GM18517 (cell line): ENCODE data around the gene RABGGTA.
A peak's percentile ranks its signal among the peaks of the same experiment; 100 is the strongest.

Experiments used
- ATAC-seq: cut with Tn5 transposase; IDR thresholded peaks from one replicate; pipeline ENCODE4 v1.9.1; 2021; ENCODE audit warnings: mild to moderate bottlenecking, moderate library complexity; ENCODE audit not compliant: unreplicated experiment

Gene RABGGTA

GRCh38 chr14:24280797-24281460, 9.5 kb upstream of the RABGGTA start:
- no peak for ATAC-seq

- ATAC-seq = peak; percentile 51
Observed at GRCh38 chr14:24279301-24280186, 8.1 kb upstream of the RABGGTA start.

DNA sequence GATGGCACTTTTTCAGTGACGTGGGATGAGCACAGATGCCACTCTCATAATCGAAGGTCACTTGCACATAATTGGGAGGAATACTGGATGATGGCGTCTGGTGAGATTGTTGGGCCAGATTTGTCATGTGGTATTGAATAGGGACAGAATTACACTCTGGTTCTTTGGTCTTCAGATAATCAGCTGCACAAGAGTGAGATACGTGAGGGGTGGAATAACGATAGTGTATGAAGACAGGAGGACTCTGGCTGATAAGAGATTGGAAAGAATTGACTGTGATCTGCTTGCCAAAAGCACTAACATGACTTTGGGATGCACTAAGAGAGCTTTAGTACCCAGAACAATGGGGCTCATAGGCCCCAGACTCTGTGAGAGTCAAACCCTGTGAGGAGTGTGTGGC, 7.0 kb upstream of the RABGGTA start:
- ATAC-seq = no peak

DNA sequence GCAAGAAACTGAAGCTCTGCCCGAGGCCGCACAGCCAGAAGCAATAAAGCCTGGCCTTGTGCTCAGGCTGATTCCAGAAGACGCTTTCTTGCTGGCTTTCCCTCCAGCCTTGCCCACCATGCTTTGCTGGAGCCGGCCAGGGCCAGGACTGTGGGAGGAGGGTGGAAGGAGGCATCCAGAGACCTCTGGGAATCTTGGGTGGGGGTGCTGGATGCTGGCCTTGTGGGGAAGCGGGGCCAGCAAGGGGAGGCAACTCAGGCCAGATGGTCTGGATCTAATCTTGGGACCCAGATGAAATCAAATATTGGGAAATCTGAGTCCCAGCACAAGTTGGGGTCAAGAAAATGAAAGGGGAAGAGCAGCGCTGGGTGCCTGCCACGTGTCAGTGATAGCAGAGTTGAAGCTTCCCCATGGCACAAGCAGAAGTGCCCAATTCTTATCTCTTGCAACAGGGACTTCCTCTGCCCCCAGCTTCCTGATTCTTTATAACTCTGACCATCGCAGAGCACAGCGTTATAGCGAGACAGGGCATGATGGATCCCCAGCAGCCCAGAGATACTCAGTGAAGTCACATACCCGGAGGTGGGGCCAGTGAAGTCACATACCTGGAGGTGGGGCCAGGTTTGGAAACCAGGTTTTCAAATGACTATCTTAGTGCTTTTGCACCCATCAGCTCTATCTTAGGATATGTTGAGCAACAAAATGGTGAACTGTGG, 6.4 kb upstream of the RABGGTA start:
- ATAC-seq = no peak

DNA sequence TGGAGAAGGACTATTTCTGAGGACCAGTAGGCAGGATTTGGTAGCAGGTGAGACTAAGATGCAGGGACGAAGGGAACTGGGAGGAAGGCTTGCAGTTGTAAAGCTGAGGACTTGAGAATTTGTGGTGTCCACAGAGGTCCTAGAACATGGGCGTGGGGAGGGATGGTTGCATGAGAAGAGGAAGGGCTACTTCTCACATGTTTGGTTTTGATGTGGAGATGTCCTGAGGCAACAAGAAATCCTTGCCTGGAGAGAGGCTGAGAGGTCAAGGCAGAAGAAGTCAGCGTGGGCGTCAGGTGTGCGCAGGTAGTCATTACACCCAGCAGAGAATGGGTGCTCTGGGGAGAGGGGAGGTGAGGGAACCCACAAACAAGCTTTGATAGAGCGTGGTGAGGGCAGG, 5.7 kb upstream of the RABGGTA start:
- no peak for ATAC-seq

DNA sequence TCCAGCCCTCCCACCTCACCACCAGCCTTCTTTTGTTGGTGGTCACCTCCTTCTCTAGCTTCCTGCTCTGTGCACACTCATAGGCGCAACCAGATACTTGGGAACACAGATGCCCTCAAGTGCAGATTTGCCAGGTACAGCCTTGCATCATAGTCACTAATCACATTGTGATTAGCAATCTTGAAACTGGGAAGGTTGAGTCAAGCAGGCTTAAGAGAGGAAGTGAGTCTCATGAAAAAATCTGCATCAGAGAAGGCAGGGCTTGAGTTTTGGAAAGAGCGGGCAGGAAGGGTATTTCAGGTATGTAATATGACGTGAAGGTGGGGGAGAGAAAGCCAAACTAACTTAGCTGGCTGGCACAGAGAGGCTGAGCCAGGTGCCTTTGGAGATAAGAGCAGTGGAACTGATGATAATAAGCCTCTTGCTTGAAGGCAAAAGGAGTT, 2.7 kb upstream of the RABGGTA start:
- ATAC-seq = peak; percentile 58

DNA sequence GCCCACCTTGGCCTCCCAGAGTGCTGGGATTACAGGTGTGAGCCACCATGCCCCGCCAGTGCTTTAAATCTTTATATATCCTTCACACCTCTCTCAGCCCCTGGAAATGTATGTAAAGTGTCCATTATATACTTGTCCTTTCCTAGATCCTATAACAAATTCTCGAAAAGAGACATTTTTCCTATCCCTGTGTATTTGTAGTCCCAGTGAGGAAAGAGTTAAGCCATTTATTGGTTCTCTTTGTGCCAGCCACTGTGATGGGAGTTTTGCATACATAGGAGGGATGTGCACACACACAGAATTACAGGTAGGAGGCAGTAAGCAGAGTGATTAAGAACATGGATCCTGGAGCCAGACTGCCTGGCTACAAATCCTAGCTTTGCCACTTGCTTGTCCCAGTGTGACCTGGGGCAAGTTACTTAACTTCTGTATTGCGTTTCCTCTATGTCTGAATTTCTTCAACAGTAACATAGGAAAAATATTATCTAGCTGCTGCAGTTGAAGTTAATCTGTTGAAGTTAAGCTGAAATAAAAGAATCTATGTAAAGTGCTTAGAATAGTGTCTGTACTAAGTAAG, 2.1 kb upstream of the RABGGTA start:
- no peak for ATAC-seq

GRCh38 chr14:24272467-24272866, 1.1 kb upstream of the RABGGTA start:
- no peak for ATAC-seq

GRCh38 chr14:24271834-24272263, 452 bp upstream of the RABGGTA start:
- ATAC-seq = no peak

- ATAC-seq = no peak
Observed at GRCh38 chr14:24270537-24271133, 762 bp downstream of the RABGGTA start.

- no peak for ATAC-seq
Observed at GRCh38 chr14:24269910-24270536, 1.4 kb downstream of the RABGGTA start.

DNA sequence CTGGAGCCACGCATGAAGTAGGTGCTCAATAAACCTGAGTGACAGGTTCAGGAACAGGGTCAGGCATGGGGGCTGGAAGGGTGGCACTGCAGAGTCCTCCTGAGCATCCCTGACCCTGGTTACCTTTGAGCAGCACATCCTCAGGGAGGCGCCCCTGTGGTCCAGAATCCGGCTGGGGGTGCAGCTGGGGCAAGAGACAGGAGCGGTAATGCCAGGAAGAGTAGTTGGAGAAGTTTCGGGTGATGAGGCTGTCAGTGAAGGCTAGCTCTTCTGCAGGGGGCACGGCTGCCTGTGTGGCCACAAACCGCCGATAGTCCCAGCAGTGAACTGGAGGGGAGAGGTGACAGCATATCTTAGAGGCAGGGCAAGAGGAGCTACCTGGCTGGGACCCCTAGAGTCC, 2.0 kb downstream of the RABGGTA start:
- no peak for ATAC-seq

DNA sequence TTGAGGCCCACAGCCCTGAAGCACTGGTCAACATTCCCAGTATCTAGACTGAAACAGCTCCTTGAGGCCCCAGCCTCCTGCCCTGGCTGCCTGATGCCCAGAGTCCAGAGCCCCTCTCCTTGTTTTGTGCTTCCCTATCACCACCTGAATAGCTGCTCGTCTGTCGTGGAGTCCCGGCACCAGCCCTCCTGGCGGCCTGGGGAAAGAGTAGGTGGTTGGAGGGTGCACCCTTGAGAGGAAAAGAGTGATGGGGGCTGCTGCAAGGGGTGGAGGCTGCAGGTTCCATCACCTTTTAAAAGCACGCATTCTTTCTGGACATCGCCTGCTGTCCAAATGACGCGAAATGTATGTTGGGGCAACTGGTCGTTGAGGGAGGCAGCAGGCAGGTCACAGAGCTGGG, 3.2 kb downstream of the RABGGTA start:
- no peak for ATAC-seq

GRCh38 chr14:24267516-24267915, 3.9 kb downstream of the RABGGTA start:
- no peak for ATAC-seq

GRCh38 chr14:24266344-24267244, 4.8 kb downstream of the RABGGTA start:
- no peak for ATAC-seq

GRCh38 chr14:24264298-24264697, 7.1 kb downstream of the RABGGTA start:
- no peak for ATAC-seq

GRCh38 chr14:24263848-24264247, 7.5 kb downstream of the RABGGTA start:
- ATAC-seq = no peak

DNA sequence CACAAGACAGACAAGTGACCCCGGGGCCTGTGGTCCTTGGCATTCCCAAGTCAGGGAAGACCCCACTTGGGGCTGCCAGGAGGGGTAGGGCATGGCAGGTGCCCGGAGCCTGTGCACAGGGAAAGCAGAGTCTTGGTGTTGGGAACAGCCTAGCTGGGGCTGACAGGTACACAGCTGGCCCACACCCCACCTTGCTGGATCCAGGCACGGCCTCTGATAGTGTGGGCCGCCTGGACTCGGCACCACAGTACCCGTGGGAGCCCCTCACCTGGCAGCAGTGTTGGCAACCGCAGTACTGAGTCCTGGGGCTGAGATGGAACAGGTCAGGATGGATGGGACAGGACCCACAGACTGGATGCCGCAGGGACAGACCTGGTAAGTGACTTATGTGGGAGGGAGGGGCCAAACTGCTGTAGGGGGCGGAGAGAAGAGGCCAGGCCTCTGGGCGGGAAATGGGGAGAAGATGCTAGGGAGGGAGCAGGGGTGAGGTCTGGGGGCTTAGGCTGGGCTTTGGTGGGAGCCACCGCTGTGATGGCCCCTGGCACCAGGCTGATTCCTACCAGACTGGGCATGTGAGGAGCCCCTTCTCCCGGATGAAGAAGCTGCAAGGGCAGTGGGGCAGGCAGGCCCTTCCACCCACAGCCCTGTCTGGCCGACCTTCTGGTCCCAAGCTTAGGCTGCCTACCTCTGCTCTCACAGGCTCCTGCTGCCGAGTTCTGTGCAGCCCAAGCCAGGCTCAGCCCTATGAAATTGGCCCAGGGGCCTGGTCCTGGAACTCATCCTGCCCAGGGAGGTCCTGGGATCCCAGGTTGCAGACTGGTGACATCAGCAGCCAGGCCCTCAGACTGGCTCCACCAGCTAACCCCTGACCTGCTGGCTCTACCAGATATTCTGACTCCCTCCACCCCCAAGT, 8.3 kb downstream of the RABGGTA start, which contains the start of gene TGM1:
Gene TGM1, minus strand, starts transcription at position 357 of the 913 bp plus-strand sequence. CDS start 825 bp downstream, outside the sequence.
- ATAC-seq = no peak
